Psoas muscle (tissue), 8 donors: ENCODE measurements around the gene TNNT3. TPM values are rescaled to one million over a fixed set of nuclear protein-coding genes. Genes with fewer than 3 reads are reported as not detected.

ENCODE experiments used
- ATAC-seq, 4 donors: fragments of 200-7000 bp; cut with Tn5 transposase; one replicate each; pipeline ENCODE4 v1.9.1; 2020; ENCODE audit warnings: moderate library complexity in 3 of 4, mild to moderate bottlenecking in 2 of 4
- DNase-seq, 2 donors: peaks; one replicate each; pipeline ENCODE4 v3.0.0-alpha.2; 2020
- H3K27ac ChIP-seq: fragments of 200-600 bp; one replicate; pipeline ENCODE4 v1.8.0; 2022
- H3K27me3 ChIP-seq, 3 donors: fragments of 200-600 bp in 1 of 3; one replicate each; pipeline versions ENCODE4 v1.6.1 to v1.8.0; 2013 to 2022; ENCODE audit warnings: low read length in 2 of 3, mild to moderate bottlenecking in 2 of 3, moderate library complexity in 1 of 3; ENCODE audit not compliant: insufficient read depth in 3 of 3
- H3K36me3 ChIP-seq, 2 donors: fragments of 200-600 bp in 1 of 2; one replicate each; pipeline versions ENCODE4 v1.6.1 to v1.8.0; 2013 to 2022; ENCODE audit warnings: low read depth in 1 of 2, mild to moderate bottlenecking in 1 of 2, moderate library complexity in 1 of 2; ENCODE audit not compliant: insufficient read depth in 1 of 2
- H3K4me1 ChIP-seq: fragments of 200-600 bp; one replicate; pipeline ENCODE4 v1.8.0; 2022
- H3K4me3 ChIP-seq: fragments of 200-600 bp; one replicate; pipeline ENCODE4 v1.8.0; 2022; ENCODE audit warnings: mild to moderate bottlenecking
- H3K9me3 ChIP-seq: fragments of 200-600 bp; one replicate; pipeline ENCODE4 v1.8.0; 2022
- CTCF ChIP-seq: fragments of 200-600 bp; IDR thresholded peaks from one replicate; pipeline ENCODE4 v1.8.0; 2022; ENCODE audit warnings: antibody characterized with exemption
- WGBS, 3 donors: extraction: QIAGEN DNeasy Blood & Tissue Kit; methylation state at CpG; one replicate each; pipeline versions ENCODE4 v1.1.6 to v1.1.7; 2013; 5-methylcytosine and 5-hydroxymethylcytosine counted together
- intact Hi-C, 2 donors: fragments of 100-400 bp; cut with DNase I; formaldehyde crosslinking; loops; one replicate each; pipeline versions ENCODE4 v1.11.0 to v1.14.2; 2022
- polyA plus RNA-seq, 3 donors: library from polyadenylated mRNA; stranded (reverse); fragments of 200-250 nt; gene quantifications; one replicate each; pipeline ENCODE4 v1.2.3, GENCODE V29; 2013
- total RNA-seq, 4 donors: library from RNA; stranded (reverse); fragmentation: NEBNext Ultra II Directional in 2 of 4; extraction: Animal tissue kit (Norgen Biotek cat#: 25700) in 2 of 4; gene quantifications; one replicate each; pipeline versions ENCODE4 v1.2.1 to v1.2.4, GENCODE V29; 2021 to 2023
- donor health status: healthy with polysubstance abuse.
- donor health status: DM: no; HTN: no; CAD: no; lungs with moderate emphysema.
- donor health status: Bipolar disorder and iron deficiency.
- donor health status: healthy.
- donor health status: DM: yes; HTN: yes; CAD: no.
- donor health status: DM: no; HTN: no; CAD: no.
- donor health status: DM: no; HTN: no; CAD: no.
- donor health status: DM: yes; HTN: yes; CAD: no.

TNNT3 gene
- total and polyA plus RNA-seq, 7 donors, result 1,367 to 7,638 (median 3,289) TPM

DNA sequence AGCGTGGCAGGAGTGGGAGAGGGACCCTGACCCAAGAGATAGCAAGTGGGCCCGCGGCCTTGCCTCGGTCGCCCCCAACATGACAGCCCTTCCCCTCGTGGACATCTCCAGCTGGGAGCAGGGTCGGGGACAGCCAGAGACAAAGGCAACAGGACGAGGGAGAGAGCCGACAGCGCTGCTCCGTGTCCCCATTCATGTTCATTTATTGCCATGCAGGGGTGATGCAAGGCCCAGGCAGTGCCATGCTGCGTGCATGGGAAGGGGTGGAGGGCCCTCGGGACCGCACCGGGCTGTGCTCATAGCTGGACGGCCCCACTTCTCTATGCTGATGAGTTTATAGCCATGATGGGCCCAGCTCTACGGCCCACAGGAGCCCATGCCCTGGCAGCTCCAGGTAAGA, 40.3 kb downstream of the TNNT3 start:
- Histone ChIP-seq H3K27me3 (no peaks in the 10 kb centered on the region), H3K4me1 (no peaks in the 10 kb centered on the region), H3K4me3 (no peak overlapping the region), H3K9me3 (no peaks in the 10 kb centered on the region), H3K27ac (no peak overlapping the region), H3K36me3 (no peaks in the 10 kb centered on the region)
- TF ChIP-seq CTCF, result no peak
- DNase-seq (peak in 1 of 2 donors; percentile 48), ATAC-seq (no peak)
- intact Hi-C loops, result no loop called here
- 75 to 92% methylated on average over 5 of the region's 17 CpGs; no CpG with 5 or more reads in 1 of the 3 donors for WGBS, 3 donors

DNA sequence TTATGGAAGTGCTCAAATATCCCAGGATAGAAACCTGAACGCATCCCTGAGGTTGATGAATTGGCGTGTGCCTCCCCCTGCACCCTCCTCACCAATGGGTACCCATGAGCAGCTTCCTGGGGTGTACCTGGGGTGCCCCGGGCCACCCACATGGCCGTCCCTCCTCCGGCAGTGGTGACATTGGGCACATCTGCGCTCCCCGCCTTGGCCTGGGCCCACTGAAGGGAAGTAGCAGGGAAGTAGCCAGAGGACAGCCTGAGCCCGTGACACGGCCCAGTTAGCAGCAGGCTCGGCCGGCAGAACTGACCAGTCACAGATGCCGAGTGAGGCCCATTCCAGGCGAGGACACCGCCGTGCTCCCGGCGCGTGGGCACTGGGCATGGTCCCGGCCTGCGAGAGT, 44.4 kb downstream of the TNNT3 start:
- no peaks in the 10 kb centered on the region for H3K9me3 ChIP-seq
- intact Hi-C loops, result no loop called here
- H3K27ac ChIP-seq, result no peak overlapping the region
- no peak for TF ChIP-seq CTCF
- H3K27me3 ChIP-seq, result no peaks in the 10 kb centered on the region
- no peaks in the 10 kb centered on the region for H3K36me3 ChIP-seq
- ATAC-seq, result peak in 2 of 4 donors; percentile 27
- WGBS, 3 donors, result 46% methylated on average over 5 of the region's 20 CpGs; no CpG with 5 or more reads in 2 of the 3 donors
- H3K4me1 ChIP-seq, result no peaks in the 10 kb centered on the region
- peak in 1 of 2 donors; percentile 63 for DNase-seq
- no peak overlapping the region for H3K4me3 ChIP-seq

DNA sequence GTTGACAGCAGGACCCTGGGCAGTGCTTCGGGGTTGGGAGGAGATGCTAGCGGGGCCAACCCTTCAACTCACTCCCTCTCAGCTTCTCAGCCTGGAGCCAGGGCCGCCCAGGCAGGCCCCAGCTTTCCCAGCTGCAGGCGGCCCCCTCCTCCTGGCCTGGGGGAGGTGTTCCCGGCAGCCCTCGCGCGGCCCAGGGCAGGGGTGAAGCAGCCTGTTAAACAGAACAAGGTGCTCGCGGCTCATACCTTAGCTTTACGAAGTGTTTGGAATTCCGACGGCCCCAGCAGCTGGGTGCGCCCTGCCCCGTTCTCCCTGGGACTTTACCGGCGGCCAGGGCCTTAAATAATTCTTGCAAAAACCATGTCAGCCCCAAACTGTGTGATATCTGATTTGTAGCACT, 44.8 kb downstream of the TNNT3 start:
- DNase-seq (no peak), ATAC-seq (no peak)
- H3K27ac ChIP-seq, result no peak overlapping the region
- intact Hi-C loops, result no loop called here
- H3K9me3 ChIP-seq, result no peaks in the 10 kb centered on the region
- no peaks in the 10 kb centered on the region for H3K36me3 ChIP-seq
- no peak overlapping the region for H3K4me3 ChIP-seq
- no peaks in the 10 kb centered on the region for H3K27me3 ChIP-seq
- TF ChIP-seq CTCF, result no peak
- H3K4me1 ChIP-seq, result no peaks in the 10 kb centered on the region
- WGBS, 3 donors, result no CpG with 5 or more reads among the region's 17 CpGs

DNA sequence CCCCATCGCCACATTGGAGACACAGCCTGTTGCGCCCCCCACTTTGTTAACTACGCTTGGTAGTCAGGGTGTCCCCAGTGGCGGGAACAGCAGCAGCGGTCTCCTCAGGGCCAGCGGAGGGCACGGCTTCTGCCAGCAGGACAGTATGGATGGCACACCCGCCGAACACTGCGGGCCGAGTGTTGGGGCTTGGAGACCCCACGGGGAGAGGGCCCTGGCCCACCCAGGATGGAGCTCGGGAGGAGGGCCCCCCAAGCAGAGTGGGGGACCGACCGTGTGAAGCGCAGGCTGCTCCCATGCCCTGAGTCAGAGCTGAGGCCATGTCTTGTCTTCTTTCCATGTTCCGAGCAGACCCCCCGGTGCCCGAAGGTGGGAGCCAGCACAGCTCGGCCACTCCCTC, 45.5 kb downstream of the TNNT3 start:
- intact Hi-C loops, result no loop called here
- Histone ChIP-seq H3K27me3 (no peaks in the 10 kb centered on the region), H3K27ac (no peak overlapping the region), H3K4me3 (no peak overlapping the region), H3K4me1 (no peaks in the 10 kb centered on the region), H3K36me3 (no peaks in the 10 kb centered on the region), H3K9me3 (no peaks in the 10 kb centered on the region)
- WGBS, 3 donors, result no CpG with 5 or more reads among the region's 20 CpGs
- ATAC-seq (no peak), DNase-seq (peak in 1 of 2 donors; percentile 42)
- TF ChIP-seq CTCF, result no peak

- Histone ChIP-seq H3K9me3 (no peaks in the 10 kb centered on the region), H3K4me1 (no peaks in the 10 kb centered on the region), H3K27me3 (no peaks in the 10 kb centered on the region), H3K36me3 (no peaks in the 10 kb centered on the region), H3K27ac (peak overlapping the region; percentile 60), H3K4me3 (no peak overlapping the region)
- WGBS, 3 donors, result 16 to 33% (median 28%) methylated on average over 3 to 6 of the region's 18 CpGs
- ATAC-seq (peak; percentile 38 to 72 (median 52)), DNase-seq (peak; percentile 22 to 82)
- intact Hi-C loops, result no loop called here
- no peak for TF ChIP-seq CTCF
Observed at GRCh38 chr11:1966531-1966930, 47.0 kb downstream of the TNNT3 start.
